Hepatocyte (in vitro differentiated cells): ENCODE measurements around the gene GRID1.

Experiments
- EZH2 ChIP-seq: fragments of 200-600 bp; sonication (generic); IDR thresholded peaks from 2 replicates; pipeline ENCODE4 v1.6.1; 2016; ENCODE audit warnings: antibody characterized with exemption, mild to moderate bottlenecking, borderline replicate concordance
- EZH2phosphoT487 ChIP-seq: fragments of 200-600 bp; sonication (generic); IDR thresholded peaks from one replicate; pipeline ENCODE4 v1.6.1; 2018; ENCODE audit warnings: antibody characterized with exemption, mild to moderate bottlenecking, low read depth, moderate library complexity; ENCODE audit not compliant: unreplicated experiment, severe bottlenecking
- TF ChIP-seq, protein P1 (sequence below): fragments of 200-600 bp; sonication (generic); IDR thresholded peaks from 2 replicates; pipeline ENCODE4 v1.5.1; 2016; ENCODE audit warnings: antibody characterized with exemption, mild to moderate bottlenecking; ENCODE audit not compliant: poor library complexity

DNA sequence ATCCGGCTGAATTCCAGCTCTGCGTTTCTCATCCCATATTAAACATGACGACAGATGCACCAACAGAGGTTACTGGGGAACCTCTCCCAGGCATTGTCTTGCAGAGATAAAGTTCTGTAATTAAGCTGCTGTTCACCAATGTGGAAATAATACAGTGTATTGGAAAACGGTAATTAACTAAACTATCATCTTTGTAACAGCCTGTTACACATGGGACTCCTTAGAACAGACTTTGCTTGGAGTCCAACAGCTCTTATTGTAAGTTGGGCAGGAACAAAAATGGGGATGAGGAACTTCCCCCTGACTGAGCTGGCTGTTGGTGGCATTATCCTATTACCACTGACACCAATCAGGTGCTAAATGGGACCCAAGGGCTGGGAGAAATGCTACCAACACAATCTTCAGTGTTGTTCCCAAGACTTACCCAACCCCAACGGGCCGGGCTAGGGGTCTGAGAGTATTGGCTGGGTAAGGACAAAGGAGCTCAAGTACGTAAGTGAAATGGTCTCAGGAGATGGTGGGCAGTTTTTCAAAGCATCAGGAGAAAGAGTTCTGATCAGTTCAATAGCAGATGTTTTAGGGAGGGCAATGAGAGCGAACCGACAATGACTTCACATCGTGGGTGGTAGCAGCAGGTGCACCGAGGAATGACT is 759.4 kb downstream of the GRID1 start:
- TF ChIP-seq, protein P1, sequence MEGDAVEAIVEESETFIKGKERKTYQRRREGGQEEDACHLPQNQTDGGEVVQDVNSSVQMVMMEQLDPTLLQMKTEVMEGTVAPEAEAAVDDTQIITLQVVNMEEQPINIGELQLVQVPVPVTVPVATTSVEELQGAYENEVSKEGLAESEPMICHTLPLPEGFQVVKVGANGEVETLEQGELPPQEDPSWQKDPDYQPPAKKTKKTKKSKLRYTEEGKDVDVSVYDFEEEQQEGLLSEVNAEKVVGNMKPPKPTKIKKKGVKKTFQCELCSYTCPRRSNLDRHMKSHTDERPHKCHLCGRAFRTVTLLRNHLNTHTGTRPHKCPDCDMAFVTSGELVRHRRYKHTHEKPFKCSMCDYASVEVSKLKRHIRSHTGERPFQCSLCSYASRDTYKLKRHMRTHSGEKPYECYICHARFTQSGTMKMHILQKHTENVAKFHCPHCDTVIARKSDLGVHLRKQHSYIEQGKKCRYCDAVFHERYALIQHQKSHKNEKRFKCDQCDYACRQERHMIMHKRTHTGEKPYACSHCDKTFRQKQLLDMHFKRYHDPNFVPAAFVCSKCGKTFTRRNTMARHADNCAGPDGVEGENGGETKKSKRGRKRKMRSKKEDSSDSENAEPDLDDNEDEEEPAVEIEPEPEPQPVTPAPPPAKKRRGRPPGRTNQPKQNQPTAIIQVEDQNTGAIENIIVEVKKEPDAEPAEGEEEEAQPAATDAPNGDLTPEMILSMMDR: no peak
- no peak for TF ChIP-seq EZH2
- TF ChIP-seq EZH2phosphoT487: no peak
